ENCODE results near the gene KLHDC10. TPM values are rescaled to one million over a fixed set of nuclear protein-coding genes. Genes with fewer than 3 reads are reported as not detected.
"Not testable (repeated sequence)": the region's sequence is repeated elsewhere in the genome, so short reads cannot be mapped to it uniquely, and the experiment has no call there.

KLHDC10 gene
- total and polyA plus RNA-seq, 2 experiments from 2014 or later = 6.2 to 14.4 TPM

DNA sequence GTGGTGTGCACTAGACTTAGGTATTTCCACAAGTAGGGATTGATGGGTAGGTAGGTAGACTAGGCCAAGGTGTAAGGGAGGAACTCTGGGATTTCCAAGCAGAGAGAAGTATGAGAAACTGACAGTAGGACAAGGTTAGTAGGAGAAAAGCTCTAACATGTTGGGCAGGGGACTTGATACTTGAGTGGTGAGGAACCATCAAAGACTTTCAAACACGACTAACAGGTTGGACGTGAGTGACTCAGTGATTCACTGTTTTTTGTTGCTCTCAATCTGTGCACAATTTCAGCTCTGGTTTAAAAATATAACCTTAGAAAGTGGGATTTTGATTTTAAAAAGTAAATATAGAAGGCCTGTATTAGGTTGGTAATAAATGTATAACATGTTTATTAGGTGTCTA, 44.4 kb downstream of the KLHDC10 start:
- Histone ChIP-seq H3K27me3 (no peaks in the 10 kb centered on the region), H3K9me3 (ENCODE audit: low read depth) (no peaks in the 10 kb centered on the region), H3K36me3 (no peaks in the 10 kb centered on the region), H3K4me1 (ENCODE audit: low read depth) (no peaks in the 10 kb centered on the region), H3K4me3 (no peak overlapping the region), H3K27ac (no peak overlapping the region)
- TF ChIP-seq, protein P1, sequence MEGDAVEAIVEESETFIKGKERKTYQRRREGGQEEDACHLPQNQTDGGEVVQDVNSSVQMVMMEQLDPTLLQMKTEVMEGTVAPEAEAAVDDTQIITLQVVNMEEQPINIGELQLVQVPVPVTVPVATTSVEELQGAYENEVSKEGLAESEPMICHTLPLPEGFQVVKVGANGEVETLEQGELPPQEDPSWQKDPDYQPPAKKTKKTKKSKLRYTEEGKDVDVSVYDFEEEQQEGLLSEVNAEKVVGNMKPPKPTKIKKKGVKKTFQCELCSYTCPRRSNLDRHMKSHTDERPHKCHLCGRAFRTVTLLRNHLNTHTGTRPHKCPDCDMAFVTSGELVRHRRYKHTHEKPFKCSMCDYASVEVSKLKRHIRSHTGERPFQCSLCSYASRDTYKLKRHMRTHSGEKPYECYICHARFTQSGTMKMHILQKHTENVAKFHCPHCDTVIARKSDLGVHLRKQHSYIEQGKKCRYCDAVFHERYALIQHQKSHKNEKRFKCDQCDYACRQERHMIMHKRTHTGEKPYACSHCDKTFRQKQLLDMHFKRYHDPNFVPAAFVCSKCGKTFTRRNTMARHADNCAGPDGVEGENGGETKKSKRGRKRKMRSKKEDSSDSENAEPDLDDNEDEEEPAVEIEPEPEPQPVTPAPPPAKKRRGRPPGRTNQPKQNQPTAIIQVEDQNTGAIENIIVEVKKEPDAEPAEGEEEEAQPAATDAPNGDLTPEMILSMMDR (IDR thresholded peaks at IDR 0.05; ENCODE audit: low read depth, low read length) = no peak
- no peak for DNase-seq (ENCODE audit: low read depth in 1 of 2, low spot score in 1 of 2)

DNA sequence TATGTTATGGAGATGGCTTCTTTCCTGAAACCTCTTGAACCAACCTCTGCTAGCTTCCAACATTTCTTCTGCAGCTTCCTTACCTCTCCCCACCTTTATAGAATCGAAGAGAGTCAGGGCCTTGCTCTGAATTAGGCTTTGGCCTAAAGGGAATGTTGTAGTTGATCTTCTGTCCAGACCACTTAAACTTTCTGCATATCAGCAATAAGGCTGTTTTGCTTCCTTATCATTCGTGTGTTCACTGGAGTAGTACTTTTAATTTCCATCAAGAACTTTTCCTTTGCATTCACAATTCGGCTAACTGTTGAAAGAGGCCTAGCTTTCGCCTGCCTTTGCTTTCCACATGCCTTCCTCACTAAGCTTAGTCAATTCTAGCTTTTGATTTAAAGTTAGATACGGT, 48.0 kb downstream of the KLHDC10 start:
- TF ChIP-seq, protein P1 (IDR thresholded peaks at IDR 0.05; ENCODE audit: low read depth, low read length) = no peak
- no peaks in the 10 kb centered on the region for H3K27me3 ChIP-seq
- H3K9me3 ChIP-seq (ENCODE audit: low read depth) = no peaks in the 10 kb centered on the region
- no peaks in the 10 kb centered on the region for H3K4me1 ChIP-seq (ENCODE audit: low read depth)
- peaks cover 11% of the 10 kb centered on the region for H3K36me3 ChIP-seq
- no peak overlapping the region for H3K27ac ChIP-seq
- H3K4me3 ChIP-seq = no peak overlapping the region
- DNase-seq (ENCODE audit: low read depth in 1 of 2, low spot score in 1 of 2) = no peak

DNA sequence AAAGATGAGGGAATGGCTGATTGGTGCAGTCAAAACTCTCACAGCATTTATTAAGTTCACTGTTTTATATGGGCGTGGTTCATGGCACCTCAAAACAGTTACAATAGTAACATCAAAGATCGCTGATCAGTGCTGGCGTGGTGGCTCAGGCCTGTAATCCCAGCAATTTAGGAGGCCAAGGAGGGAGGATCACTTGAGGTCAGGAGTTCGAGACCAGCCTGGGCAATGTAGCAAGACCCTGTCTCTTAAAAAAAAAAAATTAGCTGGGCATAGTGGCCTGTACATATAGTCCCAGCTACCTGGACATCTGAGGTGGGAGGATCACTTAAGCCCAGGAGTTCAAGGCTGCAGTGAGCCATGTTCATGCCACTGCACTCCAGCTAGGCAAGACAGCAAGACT, 48.5 kb downstream of the KLHDC10 start:
- H3K36me3 ChIP-seq = peaks cover 13% of the 10 kb centered on the region
- H3K27ac ChIP-seq = no peak overlapping the region
- no peaks in the 10 kb centered on the region for H3K4me1 ChIP-seq (ENCODE audit: low read depth)
- H3K4me3 ChIP-seq = no peak overlapping the region
- no peaks in the 10 kb centered on the region for H3K9me3 ChIP-seq (ENCODE audit: low read depth)
- no peak for DNase-seq (ENCODE audit: low read depth in 1 of 2, low spot score in 1 of 2)
- TF ChIP-seq, protein P1 (IDR thresholded peaks at IDR 0.05; ENCODE audit: low read depth, low read length) = no peak
- no peaks in the 10 kb centered on the region for H3K27me3 ChIP-seq

DNA sequence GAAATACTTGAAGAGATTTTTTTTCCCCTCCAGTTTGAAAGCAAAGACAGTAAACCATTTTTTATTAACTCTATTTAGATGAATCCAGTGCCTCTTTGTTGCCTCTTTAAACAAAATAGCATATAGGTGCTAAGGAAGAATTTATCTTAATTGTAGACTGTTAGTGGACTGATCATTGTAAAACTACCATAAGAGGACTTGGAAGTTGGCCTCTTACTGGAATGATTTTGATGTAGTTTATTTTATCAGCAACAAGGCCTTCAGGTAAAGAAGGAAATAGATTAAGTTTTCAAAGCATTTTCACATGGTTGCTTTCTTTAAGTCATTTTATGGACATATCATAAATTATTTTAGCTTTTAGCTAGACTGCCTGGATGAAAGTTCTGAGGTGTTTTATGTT, 53.2 kb downstream of the KLHDC10 start:
- no peaks in the 10 kb centered on the region for H3K9me3 ChIP-seq (ENCODE audit: low read depth)
- no peak overlapping the region for H3K27ac ChIP-seq
- peaks cover 47% of the 10 kb centered on the region for H3K36me3 ChIP-seq
- no peaks in the 10 kb centered on the region for H3K27me3 ChIP-seq
- no peaks in the 10 kb centered on the region for H3K4me1 ChIP-seq (ENCODE audit: low read depth)
- no peak overlapping the region for H3K4me3 ChIP-seq
- TF ChIP-seq, protein P1 (IDR thresholded peaks at IDR 0.05; ENCODE audit: low read depth, low read length) = no peak
- DNase-seq (ENCODE audit: low read depth in 1 of 2, low spot score in 1 of 2) = no peak

DNA sequence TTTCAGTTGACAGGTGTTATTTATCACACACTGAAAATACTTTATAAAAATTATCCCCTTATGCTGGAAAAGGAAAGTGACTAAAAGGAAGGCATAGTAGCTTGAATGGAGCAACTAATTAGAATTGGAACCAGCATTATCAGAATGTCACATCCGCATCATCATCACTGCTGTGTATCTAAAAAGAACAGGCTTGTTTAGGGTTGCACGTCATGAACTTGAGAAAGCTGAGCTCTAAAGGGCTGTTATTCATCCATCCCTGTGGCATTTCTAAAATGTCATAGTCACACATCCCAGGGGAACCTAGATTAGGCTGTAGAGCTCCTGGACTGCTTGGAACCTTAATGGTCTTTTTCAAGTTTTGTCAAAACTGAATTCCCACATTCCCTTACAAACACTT, 54.4 kb downstream of the KLHDC10 start:
- no peak overlapping the region for H3K27ac ChIP-seq
- H3K4me1 ChIP-seq (ENCODE audit: low read depth) = no peaks in the 10 kb centered on the region
- no peaks in the 10 kb centered on the region for H3K27me3 ChIP-seq
- H3K9me3 ChIP-seq (ENCODE audit: low read depth) = no peaks in the 10 kb centered on the region
- no peak overlapping the region for H3K4me3 ChIP-seq
- H3K36me3 ChIP-seq = peaks cover 55% of the 10 kb centered on the region
- TF ChIP-seq, protein P1 (IDR thresholded peaks at IDR 0.05; ENCODE audit: low read depth, low read length) = no peak
- no peak for DNase-seq (ENCODE audit: low read depth in 1 of 2, low spot score in 1 of 2)

DNA sequence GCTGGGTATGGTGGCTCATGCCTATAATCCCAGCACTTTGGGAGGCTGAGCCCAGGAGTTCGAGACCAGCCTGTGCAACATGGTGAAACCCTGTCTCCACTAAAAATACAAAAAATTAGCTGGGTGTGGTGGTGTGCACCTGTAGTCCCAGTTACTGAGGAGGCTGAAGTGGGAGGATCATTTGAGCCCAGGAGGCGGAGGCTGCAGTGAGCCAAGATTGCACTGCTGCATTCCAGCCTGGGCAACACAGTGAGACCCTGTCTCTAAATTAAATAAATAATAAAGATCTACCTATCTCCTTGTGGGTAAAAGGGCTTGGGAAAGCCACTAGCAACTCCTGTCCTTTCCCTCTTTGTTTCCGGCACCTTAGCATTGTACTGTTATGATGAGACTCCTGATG, 56.5 kb downstream of the KLHDC10 start:
- not testable (repeated sequence) for H3K27ac ChIP-seq; H3K9me3 ChIP-seq (ENCODE audit: low read depth); H3K27me3 ChIP-seq

More for the DNA sequence above, 56.5 kb downstream of the KLHDC10 start:
- not testable (repeated sequence) for H3K4me3 ChIP-seq; DNase-seq (ENCODE audit: low read depth in 1 of 2, low spot score in 1 of 2); H3K4me1 ChIP-seq (ENCODE audit: low read depth)
- peaks cover 65% of the 10 kb centered on the region for H3K36me3 ChIP-seq

All from cardiac muscle cell (in vitro differentiated cells and primary cell).